ENCODE results near the gene AOPEP.

The AOPEP gene

GRCh38 chr9:95027914-95028852 lies 301.7 kb downstream of the AOPEP start:
- Histone ChIP-seq H3K27ac (ENCODE audit: extremely low read depth, low read depth, low read length) (no peak overlapping the region), H3K4me1 (ENCODE audit: control insufficient read depth, insufficient read depth, low read length) (peaks cover 25% of the 10 kb centered on the region), H3K4me3 (ENCODE audit: low read depth, low read length) (no peak overlapping the region), H3K36me3 (ENCODE audit: control insufficient read depth in 2 of 2, insufficient read depth in 1 of 2, low read length in 2 of 2) (no peaks in the 10 kb centered on the region), H3K9me3 (ENCODE audit: control insufficient read depth, insufficient read depth, low read depth, low read length) (no peaks in the 10 kb centered on the region)
- TF ChIP-seq ZNF416 (tag by site-specific recombination; IDR thresholded peaks at IDR 0.05) = no peak
- TF ChIP-seq ELK4 (IDR thresholded peaks at IDR 0.05; ENCODE audit: borderline replicate concordance, low read depth, low read length) = no peak
- no peak for TF ChIP-seq ZNF214 (tag by site-specific recombination; IDR thresholded peaks at IDR 0.05; ENCODE audit: borderline replicate concordance)
- no peak for TF ChIP-seq MEIS1 (CRISPR knock-in tag; IDR thresholded peaks at IDR 0.05; ENCODE audit: borderline replicate concordance)
- TF ChIP-seq MZF1 (tag by site-specific recombination; IDR thresholded peaks at IDR 0.05; ENCODE audit: borderline replicate concordance) = no peak
- peak; percentile 65; the same call in 1 of the 2 replicates for TF ChIP-seq EGR2 (tag by site-specific recombination; IDR thresholded peaks at IDR 0.05; ENCODE audit: low read depth)
- peak; percentile 82 for TF ChIP-seq ZFHX2 (tag by site-specific recombination; conservative IDR thresholded peaks at IDR 0.05)
- TF ChIP-seq OSR2 (tag by site-specific recombination; IDR thresholded peaks at IDR 0.05) = no peak
- TF ChIP-seq ZNF18 (tag by site-specific recombination; IDR thresholded peaks at IDR 0.05) = no peak
- ChIA-PET POLR2A (no interaction called here), CTCF (interaction anchor here (0.7 to 1.7 kb wide), 2 partner anchors 99 to 896 kb away, joined by 3 to 4 read pairs; no protein-coding TSS in a partner anchor)

GRCh38 chr9:95028853-95029219 lies 302.3 kb downstream of the AOPEP start:
- POLR2A ChIA-PET = no interaction called here
- Histone ChIP-seq H3K4me1 (ENCODE audit: control insufficient read depth, insufficient read depth, low read length) (peaks cover 19% of the 10 kb centered on the region), H3K27ac (ENCODE audit: extremely low read depth, low read depth, low read length) (no peak overlapping the region), H3K36me3 (ENCODE audit: control insufficient read depth in 2 of 2, insufficient read depth in 1 of 2, low read length in 2 of 2) (no peaks in the 10 kb centered on the region), H3K4me3 (ENCODE audit: low read depth, low read length) (no peak overlapping the region), H3K9me3 (ENCODE audit: control insufficient read depth, insufficient read depth, low read depth, low read length) (no peaks in the 10 kb centered on the region)
- TF ChIP-seq ZNF791 (tag by site-specific recombination; IDR thresholded peaks at IDR 0.05) (no peak), FEZF1 (tag by site-specific recombination; IDR thresholded peaks at IDR 0.05) (no peak), ZNF335 (tag by site-specific recombination; conservative IDR thresholded peaks at IDR 0.05) (no peak), ZNF610 (tag by site-specific recombination; IDR thresholded peaks at IDR 0.05; ENCODE audit: borderline replicate concordance) (no peak), ZNF747 (tag by site-specific recombination; IDR thresholded peaks at IDR 0.05) (no peak), ZNF146 (tag by site-specific recombination; IDR thresholded peaks at IDR 0.05) (no peak), KLF16 (tag by site-specific recombination; IDR thresholded peaks at IDR 0.05) (no peak), GLIS2 (tag by site-specific recombination; IDR thresholded peaks at IDR 0.05) (no peak), ZBTB11 (tag by site-specific recombination; conservative IDR thresholded peaks at IDR 0.05; ENCODE audit: low read depth) (no peak)
- CTCF ChIA-PET = interaction anchor here (1.7 kb wide), 1 partner anchor 99 kb away, joined by 4 read pairs; no protein-coding TSS in a partner anchor

All from HEK293 (cell line).